Measurements from ENCODE around the gene THSD7A.

- TF ChIP-seq CTCF (conservative IDR thresholded peaks at IDR 0.05; ENCODE audit: low read depth, low read length): no peak
- no peak for TF ChIP-seq EZH2 (IDR thresholded peaks at IDR 0.05; ENCODE audit: borderline replicate concordance, low read depth, low read length, poor library complexity, severe bottlenecking)
Measured at GRCh38 chr7:11784769-11785536, 47.0 kb downstream of the THSD7A start.
